Hepatocyte (in vitro differentiated cells): ENCODE measurements around the gene IL1RAPL1.

ENCODE experiments used
- CTCF ChIP-seq: fragments of 200-600 bp; sonication (generic); IDR thresholded peaks from 2 replicates; pipeline ENCODE4 v1.5.1; 2016; ENCODE audit warnings: antibody characterized with exemption, mild to moderate bottlenecking; ENCODE audit not compliant: poor library complexity
- EZH2 ChIP-seq: fragments of 200-600 bp; sonication (generic); IDR thresholded peaks from 2 replicates; pipeline ENCODE4 v1.6.1; 2016; ENCODE audit warnings: antibody characterized with exemption, mild to moderate bottlenecking, borderline replicate concordance

- TF ChIP-seq EZH2 (no peak), CTCF (no peak)
These were observed 170.0 kb downstream of the IL1RAPL1 start for GRCh38 chrX:28757290-28757689.
